ENCODE measurements around the gene LHFPL2. TPM values are rescaled to one million over a fixed set of nuclear protein-coding genes. Genes with fewer than 3 reads are reported as not detected.

Gene LHFPL2
- total RNA-seq, 1 experiment from 2014 or later: 49.7 TPM

DNA sequence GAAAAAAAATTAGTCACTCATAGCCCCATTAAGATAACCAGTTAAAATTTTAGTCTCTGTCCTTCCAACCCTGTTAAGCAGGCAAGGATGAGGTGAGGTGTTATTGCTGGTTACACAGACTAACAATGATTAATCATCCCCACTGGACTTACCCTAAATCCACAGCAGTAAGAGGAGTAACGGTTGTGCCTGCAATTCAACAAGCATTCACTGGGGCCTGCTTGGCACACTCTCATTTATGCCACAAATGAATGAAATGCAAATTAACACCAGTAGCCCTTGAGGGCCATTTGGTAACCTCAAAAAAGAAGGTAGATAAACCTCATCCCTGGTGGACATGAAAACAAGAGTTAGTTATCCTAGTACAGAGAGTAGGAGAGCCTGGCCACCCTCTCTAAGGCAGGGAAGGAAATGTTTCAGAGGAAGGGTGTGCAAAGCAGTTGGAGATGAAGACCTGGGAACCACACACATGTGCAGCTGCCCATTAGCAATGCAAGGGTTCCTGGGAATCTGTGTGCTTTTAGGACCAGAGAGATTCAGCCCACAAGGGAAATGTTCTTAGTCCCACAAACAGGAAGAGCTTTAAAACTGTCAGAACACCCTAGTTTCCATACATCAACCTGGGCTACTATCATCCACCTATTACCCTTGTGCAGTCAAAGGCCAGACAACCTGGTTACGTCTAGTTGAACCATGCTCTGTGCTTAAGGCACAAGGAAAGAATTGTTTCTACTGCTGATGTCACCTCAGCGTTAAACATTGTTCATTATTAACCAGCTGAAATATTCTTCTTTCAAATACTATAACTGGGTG is 7.7 kb downstream of the LHFPL2 start:
- peaks cover 28% of the 10 kb centered on the region for H3K36me3 Mint-ChIP-seq (ENCODE audit: insufficient read depth, unreplicated experiment)
- no TSS peak for BruUV-seq (replicated peaks)
- no peaks in the 10 kb centered on the region for H3K9me3 Mint-ChIP-seq (ENCODE audit: unreplicated experiment)
- POLR2A ChIA-PET: no interaction called here
- DNase-seq: no peak
- no peak overlapping the region for H3K4me3 Mint-ChIP-seq (ENCODE audit: unreplicated experiment)
- H3K27me3 Mint-ChIP-seq (ENCODE audit: insufficient read depth, unreplicated experiment): no peaks in the 10 kb centered on the region
- Histone ChIP-seq H3K4me1 (peaks cover 36% of the 10 kb centered on the region), H3K27me3 (replicated peaks; ENCODE audit: control insufficient read depth, insufficient read depth, low read length) (no peaks in the 10 kb centered on the region), H3K36me3 (ENCODE audit: control insufficient read depth, insufficient read depth, low read length) (no peaks in the 10 kb centered on the region; the same call in 1 of the 2 replicates), H3K4me3 (ENCODE audit: low read depth, low read length) (no peak overlapping the region), H3K9me3 (no peaks in the 10 kb centered on the region)
- CTCF ChIA-PET: no interaction called here
- intact Hi-C loops (cut with micrococcal nuclease; ENCODE audit: unreplicated experiment): loop anchor here (10.0 kb wide), 3 partner anchors 154 to 316 kb away; no protein-coding TSS in a partner anchor
- H3K4me1 Mint-ChIP-seq (ENCODE audit: low read depth, unreplicated experiment): peaks cover 46% of the 10 kb centered on the region
- peak overlapping the region; percentile 43 for H3K27ac Mint-ChIP-seq (ENCODE audit: unreplicated experiment)
- TF ChIP-seq, protein P1, sequence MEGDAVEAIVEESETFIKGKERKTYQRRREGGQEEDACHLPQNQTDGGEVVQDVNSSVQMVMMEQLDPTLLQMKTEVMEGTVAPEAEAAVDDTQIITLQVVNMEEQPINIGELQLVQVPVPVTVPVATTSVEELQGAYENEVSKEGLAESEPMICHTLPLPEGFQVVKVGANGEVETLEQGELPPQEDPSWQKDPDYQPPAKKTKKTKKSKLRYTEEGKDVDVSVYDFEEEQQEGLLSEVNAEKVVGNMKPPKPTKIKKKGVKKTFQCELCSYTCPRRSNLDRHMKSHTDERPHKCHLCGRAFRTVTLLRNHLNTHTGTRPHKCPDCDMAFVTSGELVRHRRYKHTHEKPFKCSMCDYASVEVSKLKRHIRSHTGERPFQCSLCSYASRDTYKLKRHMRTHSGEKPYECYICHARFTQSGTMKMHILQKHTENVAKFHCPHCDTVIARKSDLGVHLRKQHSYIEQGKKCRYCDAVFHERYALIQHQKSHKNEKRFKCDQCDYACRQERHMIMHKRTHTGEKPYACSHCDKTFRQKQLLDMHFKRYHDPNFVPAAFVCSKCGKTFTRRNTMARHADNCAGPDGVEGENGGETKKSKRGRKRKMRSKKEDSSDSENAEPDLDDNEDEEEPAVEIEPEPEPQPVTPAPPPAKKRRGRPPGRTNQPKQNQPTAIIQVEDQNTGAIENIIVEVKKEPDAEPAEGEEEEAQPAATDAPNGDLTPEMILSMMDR (IDR thresholded peaks at IDR 0.05; ENCODE audit: insufficient read depth in 1 of 2, low read depth in 1 of 2, low read length in 1 of 2, severe bottlenecking in 1 of 2, unreplicated experiment in 1 of 2): no peak

DNA sequence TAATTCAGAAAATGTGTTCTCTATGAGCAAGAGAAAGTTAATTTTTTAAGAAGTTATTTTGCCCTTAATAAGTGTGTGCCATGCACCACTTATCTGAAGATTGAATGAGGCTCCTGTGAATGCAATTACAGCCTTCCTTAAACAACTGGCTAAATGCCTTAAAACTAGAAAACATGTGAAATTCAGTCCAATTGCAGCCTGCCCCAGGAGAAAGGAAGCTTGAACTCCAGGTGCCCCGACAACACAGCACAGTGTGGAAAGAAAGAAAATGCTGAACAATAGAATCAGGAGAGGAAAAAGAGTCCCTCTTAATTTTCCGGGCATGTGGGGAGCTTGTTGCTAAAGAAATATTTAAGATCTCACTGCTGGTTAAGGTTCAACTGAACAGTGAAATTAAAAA is 8.8 kb downstream of the LHFPL2 start:
- TF ChIP-seq, protein P1 (IDR thresholded peaks at IDR 0.05; ENCODE audit: insufficient read depth in 1 of 2, low read depth in 1 of 2, low read length in 1 of 2, severe bottlenecking in 1 of 2, unreplicated experiment in 1 of 2): no peak
- H3K4me1 Mint-ChIP-seq (ENCODE audit: low read depth, unreplicated experiment): peaks cover 46% of the 10 kb centered on the region
- no TSS peak for BruUV-seq (replicated peaks)
- Histone ChIP-seq H3K9me3 (no peaks in the 10 kb centered on the region), H3K4me1 (peaks cover 34% of the 10 kb centered on the region), H3K36me3 (ENCODE audit: control insufficient read depth, insufficient read depth, low read length) (no peaks in the 10 kb centered on the region; the same call in 1 of the 2 replicates), H3K27me3 (replicated peaks; ENCODE audit: control insufficient read depth, insufficient read depth, low read length) (no peaks in the 10 kb centered on the region), H3K4me3 (ENCODE audit: low read depth, low read length) (no peak overlapping the region)
- ChIA-PET CTCF (no interaction called here), POLR2A (no interaction called here)
- H3K27me3 Mint-ChIP-seq (ENCODE audit: insufficient read depth, unreplicated experiment): no peaks in the 10 kb centered on the region
- H3K4me3 Mint-ChIP-seq (ENCODE audit: unreplicated experiment): no peak overlapping the region
- DNase-seq: no peak
- no peaks in the 10 kb centered on the region for H3K9me3 Mint-ChIP-seq (ENCODE audit: unreplicated experiment)
- peaks cover 22% of the 10 kb centered on the region for H3K36me3 Mint-ChIP-seq (ENCODE audit: insufficient read depth, unreplicated experiment)
- intact Hi-C loops (cut with micrococcal nuclease; ENCODE audit: unreplicated experiment): loop anchor here (5.0 to 10.0 kb wide), 4 partner anchors 155 to 328 kb away; no protein-coding TSS in a partner anchor
- H3K27ac Mint-ChIP-seq (ENCODE audit: unreplicated experiment): no peak overlapping the region

DNA sequence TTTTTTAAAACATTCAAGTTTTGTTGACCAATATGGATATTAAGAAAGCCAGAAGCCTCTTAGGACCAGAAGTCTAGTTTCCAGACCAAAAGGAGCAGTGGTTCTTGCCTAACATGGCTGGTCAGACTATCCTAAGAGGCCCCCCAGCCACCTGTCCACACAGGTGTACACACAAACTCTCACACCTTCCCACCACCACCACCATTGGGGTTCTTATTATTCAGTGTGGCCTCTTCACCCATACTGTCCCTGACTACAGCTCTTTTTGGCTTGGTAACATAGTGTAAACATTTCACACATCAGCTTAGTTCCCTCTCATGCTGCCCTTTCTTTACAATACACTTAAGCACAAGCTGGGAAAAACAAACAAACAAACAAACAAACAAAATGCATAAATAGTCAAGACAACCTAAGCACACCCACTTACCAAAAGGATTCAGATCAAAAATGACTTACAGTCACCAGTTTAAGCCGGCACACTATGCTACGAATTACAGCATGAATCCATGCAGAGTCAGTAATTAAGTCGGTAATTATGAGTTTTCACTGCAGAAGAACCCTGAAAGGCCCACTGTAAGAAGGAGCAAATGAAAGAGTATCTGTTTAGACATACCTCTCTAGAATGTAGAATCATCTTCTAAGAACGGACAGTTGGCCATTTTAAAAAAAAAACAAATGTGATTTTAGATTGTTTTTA is 9.5 kb downstream of the LHFPL2 start:
- no peaks in the 10 kb centered on the region for H3K9me3 Mint-ChIP-seq (ENCODE audit: unreplicated experiment)
- intact Hi-C loops (cut with micrococcal nuclease; ENCODE audit: unreplicated experiment): loop anchor here (5.0 kb wide), 1 partner anchor 328 kb away; no protein-coding TSS in a partner anchor
- no peaks in the 10 kb centered on the region for H3K9me3 ChIP-seq
- TF ChIP-seq, protein P1 (IDR thresholded peaks at IDR 0.05; ENCODE audit: insufficient read depth in 1 of 2, low read depth in 1 of 2, low read length in 1 of 2, severe bottlenecking in 1 of 2, unreplicated experiment in 1 of 2): no peak
- peaks cover 21% of the 10 kb centered on the region for H3K36me3 Mint-ChIP-seq (ENCODE audit: insufficient read depth, unreplicated experiment)
- no peak overlapping the region for H3K4me3 Mint-ChIP-seq (ENCODE audit: unreplicated experiment)
- H3K27me3 Mint-ChIP-seq (ENCODE audit: insufficient read depth, unreplicated experiment): no peaks in the 10 kb centered on the region
- no peaks in the 10 kb centered on the region for H3K27me3 ChIP-seq (replicated peaks; ENCODE audit: control insufficient read depth, insufficient read depth, low read length)
- BruUV-seq (replicated peaks): no TSS peak
- no peaks in the 10 kb centered on the region for H3K36me3 ChIP-seq (ENCODE audit: control insufficient read depth, insufficient read depth, low read length)
- H3K4me3 ChIP-seq (ENCODE audit: low read depth, low read length): no peak overlapping the region
- ChIA-PET CTCF (no interaction called here), POLR2A (no interaction called here)
- peaks cover 46% of the 10 kb centered on the region for H3K4me1 Mint-ChIP-seq (ENCODE audit: low read depth, unreplicated experiment)
- no peak for DNase-seq
- H3K27ac Mint-ChIP-seq (ENCODE audit: unreplicated experiment): no peak overlapping the region
- peaks cover 34% of the 10 kb centered on the region for H3K4me1 ChIP-seq

Measured in Caco-2 (cell line).